Measurements from ENCODE around the gene CBLIF. TPM values are rescaled to one million over a fixed set of nuclear protein-coding genes. Genes with fewer than 3 reads are reported as not detected.

The CBLIF gene
- total and polyA plus RNA-seq, 2 of the 13 experiments (the other 11 are each of a cell fraction or from before 2014, with no cell fraction given) = not detected

GRCh38 chr11:59810911-59811259 is 34.4 kb downstream of the CBLIF start:
- Histone ChIP-seq H2AFZ (ENCODE audit: low read length) (peak overlapping the region; percentile 96), H3K36me3 (replicated peaks in 1 of 2; ENCODE audit: control insufficient read depth in 1 of 2, insufficient read depth in 2 of 2, low read length in 2 of 2) (peaks cover 3 to 16% of the 10 kb centered on the region in 2 experiments; a peak in 4 of 5 replicates), H3K27ac (ENCODE audit: extremely low read length, insufficient read depth, low read length) (peak overlapping the region; percentile 81), H4K20me1 (ENCODE audit: insufficient read depth, low read length) (no peaks in the 10 kb centered on the region), H3K9me3 (ENCODE audit: low read length) (no peaks in the 10 kb centered on the region), H3K4me3 (replicated peaks in 1 of 3; ENCODE audit: insufficient read depth in 1 of 3, low read depth in 2 of 3, low read length in 3 of 3) (peak overlapping the region; percentile 75 to 85 (median 76)), H3K27me3 (ENCODE audit: control insufficient read depth in 1 of 2, insufficient read depth in 2 of 2, low read length in 2 of 2) (no peaks in the 10 kb centered on the region), H3K4me2 (ENCODE audit: low read depth, low read length) (peak overlapping the region; percentile 72), H3K9ac (ENCODE audit: insufficient read depth, low read depth, low read length) (peak overlapping the region; percentile 88; the same call in 1 of the 2 replicates), H3K79me2 (ENCODE audit: insufficient read depth, low read length) (peaks cover 4% of the 10 kb centered on the region), H3K4me1 (ENCODE audit: insufficient read depth, low read length) (peaks cover 48% of the 10 kb centered on the region)
- ATAC-seq (no peak), FAIRE-seq (no peak), DNase-seq (ENCODE audit: low spot score) (no peak)
- POLR2A ChIA-PET = interaction anchor here (0.9 to 2.1 kb wide), 7 partner anchors 21 to 195 kb away, joined by 3 to 22 read pairs (median 3); partner anchors contain the start of genes OSBP and STX3
- 23% methylated on average over 8 of the region's 8 CpGs for WGBS (ENCODE audit: low lambda C conversion rate)
- intact Hi-C loops (cut with micrococcal nuclease; ENCODE audit: unreplicated experiment) (loop anchor here (2.0 kb wide), 1 partner anchor 56 kb away; the partner anchor contains the start of gene STX3), in situ Hi-C loops (cut with HindIII; ENCODE audit: extremely low pct_ligation_motif_present, low pct_unique_long_range_greater_than_20kb) (no loop called here)
- BruUV-seq (replicated peaks) = no TSS peak
- CTCF ChIA-PET (ENCODE audit: low intra/inter-chr PET ratio, low total read pairs) = interaction anchor here (1.4 kb wide), 1 partner anchor 57 kb away, joined by 7 read pairs; the partner anchor contains the start of gene STX3
- TF ChIP-seq LCORL (IDR thresholded peaks at IDR 0.05) = 0 out of 2 replicates have a peak, but pooled peaks have one; percentile 2
- TF ChIP-seq LCORL (CRISPR knock-in tag; IDR thresholded peaks at IDR 0.05) = no peak
- TF ChIP-seq KDM5A (IDR thresholded peaks at IDR 0.05; ENCODE audit: borderline replicate concordance, low read length) = peak; percentile 7; the same call in 1 of the 2 replicates
- no peak for TF ChIP-seq GABPB1 (CRISPR knock-in tag; IDR thresholded peaks at IDR 0.05)
- TF ChIP-seq ATF3 (CRISPR knock-in tag; IDR thresholded peaks at IDR 0.05) = no peak
- no peak for TF ChIP-seq RXRA (CRISPR knock-in tag; IDR thresholded peaks at IDR 0.05)
- 0 out of 2 replicates have a peak, but pooled peaks have one; percentile 7 for TF ChIP-seq ZNF136 (CRISPR knock-in tag; IDR thresholded peaks at IDR 0.05; ENCODE audit: low read depth)
- no peak for TF ChIP-seq GPN1 (CRISPR knock-in tag; IDR thresholded peaks at IDR 0.05; ENCODE audit: borderline replicate concordance)
- TF ChIP-seq TIGD3 (CRISPR knock-in tag; IDR thresholded peaks at IDR 0.05; ENCODE audit: borderline replicate concordance) = no peak
- 0 out of 2 replicates have a peak, but pooled peaks have one; percentile 11 for TF ChIP-seq ZNF563 (CRISPR knock-in tag; IDR thresholded peaks at IDR 0.05)
- TF ChIP-seq ZBTB7B (CRISPR knock-in tag; IDR thresholded peaks at IDR 0.05) = no peak
- no peak for TF ChIP-seq KAT2B (IDR thresholded peaks at IDR 0.05; ENCODE audit: borderline replicate concordance, low read depth, low read length)
- TF ChIP-seq ZNF33B (CRISPR knock-in tag; IDR thresholded peaks at IDR 0.05) = 0 out of 2 replicates have a peak, but pooled peaks have one; percentile 7
- TF ChIP-seq NR2F6 (IDR thresholded peaks at IDR 0.05) = no peak
- TF ChIP-seq NR2F6 (CRISPR knock-in tag; IDR thresholded peaks at IDR 0.05) = no peak
- no peak for TF ChIP-seq KDM4B (CRISPR knock-in tag; IDR thresholded peaks at IDR 0.05)
- peak; percentile 23; the same call in 1 of the 2 replicates for TF ChIP-seq ZNF878 (CRISPR knock-in tag; IDR thresholded peaks at IDR 0.05)
- no peak for TF ChIP-seq NCOA5 (CRISPR knock-in tag; IDR thresholded peaks at IDR 0.05)
- no peak for TF ChIP-seq SNAPC5 (CRISPR knock-in tag; IDR thresholded peaks at IDR 0.05; ENCODE audit: borderline replicate concordance)
- TF ChIP-seq DBP (CRISPR knock-in tag; IDR thresholded peaks at IDR 0.05; ENCODE audit: not compliant biosample characterization) = no peak
- TF ChIP-seq MED8 (CRISPR knock-in tag; IDR thresholded peaks at IDR 0.05; ENCODE audit: insufficient replicate concordance) = no peak
